HG02885 (cell line): ENCODE results near the gene THTPA.
A peak's percentile ranks its signal among the peaks of the same experiment; 100 is the strongest.
"Not testable (repeated sequence)": the region's sequence is repeated elsewhere in the genome, so short reads cannot be mapped to it uniquely, and the experiment has no call there.

Source experiments
- ATAC-seq: cut with Tn5 transposase; IDR thresholded peaks from one replicate; pipeline ENCODE4 v1.9.1; 2021; ENCODE audit warnings: mild to moderate bottlenecking; ENCODE audit not compliant: unreplicated experiment, poor library complexity

Gene THTPA

GRCh38 chr14:23580152-23580926 lies 24.3 kb downstream of the THTPA start:
- ATAC-seq, result no peak

GRCh38 chr14:23580948-23581281 lies 24.8 kb downstream of the THTPA start:
- no peak for ATAC-seq

DNA sequence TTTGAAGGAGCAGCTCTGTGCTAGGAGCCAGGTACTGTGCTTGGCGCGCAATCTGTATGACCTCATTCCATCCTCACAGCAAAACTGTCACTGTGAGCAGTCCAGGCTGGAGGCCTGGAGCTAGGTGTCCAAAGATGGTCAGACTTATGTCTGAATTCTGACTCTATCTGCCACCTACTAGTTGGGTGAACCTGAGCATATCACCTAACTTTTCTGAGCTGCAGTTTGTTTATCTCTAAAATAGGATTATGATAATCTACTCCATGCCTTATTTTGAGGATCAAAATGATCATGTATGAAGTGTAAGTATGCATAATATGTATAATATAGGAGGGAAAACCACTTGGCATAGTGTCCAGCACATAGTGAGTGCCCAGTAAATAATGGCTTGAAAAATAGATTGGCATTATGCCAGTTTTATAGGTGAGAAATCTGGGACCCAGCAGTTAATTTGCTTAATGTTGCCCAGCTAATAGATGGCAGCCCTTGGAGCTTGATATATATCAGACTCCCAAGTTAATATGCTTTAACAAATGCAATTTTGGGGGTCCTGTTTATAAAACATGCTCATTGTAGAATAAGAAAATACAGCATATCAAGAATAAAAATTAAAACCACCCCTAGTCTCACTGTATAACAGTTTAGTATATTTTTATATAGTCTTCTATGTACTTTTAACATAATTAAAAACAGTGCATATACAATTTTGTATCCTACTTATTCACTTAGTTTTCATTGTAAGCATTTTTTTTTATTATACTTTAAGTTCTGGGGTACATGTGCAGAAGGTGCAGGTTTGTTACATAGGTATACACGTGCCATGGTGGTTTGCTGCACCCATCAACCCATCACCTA lies 27.1 kb downstream of the THTPA start:
- no peak for ATAC-seq

- not testable (repeated sequence) for ATAC-seq
Measured at GRCh38 chr14:23583761-23584526, 27.9 kb downstream of the THTPA start.

DNA sequence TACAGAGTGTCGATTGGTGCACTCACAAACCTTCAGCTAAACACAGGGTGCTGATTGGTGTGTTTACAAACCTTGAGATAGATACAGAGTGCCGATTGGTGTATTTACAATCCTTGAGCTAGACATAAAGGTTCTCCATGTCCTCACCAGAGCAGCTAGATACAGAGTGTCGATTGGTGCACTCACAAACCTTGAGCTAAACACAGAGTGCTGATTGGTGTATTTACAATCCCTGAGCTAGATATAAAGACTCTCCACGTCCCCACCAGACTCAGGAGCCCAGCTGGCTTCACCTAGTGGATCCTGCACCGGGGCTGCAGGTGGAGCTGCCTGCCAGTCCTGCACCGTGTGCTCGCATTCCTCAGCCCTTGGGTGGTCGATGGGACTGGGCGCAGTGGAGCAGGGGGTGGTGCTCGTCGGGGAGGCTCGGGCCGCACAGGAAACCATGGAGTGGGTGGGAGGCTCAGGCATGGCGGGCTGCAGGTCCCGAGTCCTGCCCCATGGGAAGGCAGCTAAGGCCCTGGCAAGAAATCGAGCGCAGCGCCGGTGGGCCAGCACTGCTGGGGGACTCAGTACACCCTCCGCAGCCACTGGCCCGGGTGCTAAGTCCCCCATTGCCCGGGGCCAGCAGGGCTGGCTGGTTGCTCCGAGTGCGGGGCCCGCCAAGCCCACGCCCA lies 28.6 kb downstream of the THTPA start:
- ATAC-seq, result not testable (repeated sequence)

DNA sequence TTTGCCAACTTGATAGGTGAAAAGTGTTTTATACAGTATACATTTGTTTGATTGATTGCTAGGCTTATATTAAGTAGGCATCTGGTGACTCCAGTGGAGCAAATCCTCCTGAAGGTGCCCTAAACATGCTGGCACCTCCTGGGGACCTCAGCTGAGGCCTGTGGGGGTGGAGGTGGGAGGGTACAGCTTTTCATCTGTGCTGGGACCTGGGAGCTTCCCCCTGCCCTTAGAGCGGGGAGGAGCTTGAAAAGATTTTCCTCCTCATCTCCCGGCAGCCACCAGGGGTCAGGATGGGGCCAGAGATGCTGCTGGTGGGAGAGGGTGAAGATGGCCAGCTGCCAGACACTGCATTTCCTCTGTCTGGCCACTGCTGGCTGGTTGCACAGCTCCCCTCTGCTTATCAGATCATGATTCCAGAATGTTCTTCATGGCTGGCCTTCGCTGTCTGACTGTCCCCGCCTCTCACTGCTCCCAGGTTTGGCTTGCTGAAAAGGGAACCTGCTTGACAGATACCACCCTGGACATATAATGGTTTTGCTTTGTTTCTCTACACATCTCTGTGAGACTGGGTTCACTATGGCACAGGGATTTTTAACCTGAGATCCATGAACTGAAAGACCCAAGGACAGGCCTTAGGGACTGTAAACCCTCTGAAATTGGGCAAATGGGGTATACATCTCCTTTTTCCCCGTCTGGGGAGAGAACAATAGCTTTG lies 33.0 kb downstream of the THTPA start:
- ATAC-seq, result peak; percentile 96

GRCh38 chr14:23589606-23590005 lies 33.5 kb downstream of the THTPA start:
- ATAC-seq, result no peak

DNA sequence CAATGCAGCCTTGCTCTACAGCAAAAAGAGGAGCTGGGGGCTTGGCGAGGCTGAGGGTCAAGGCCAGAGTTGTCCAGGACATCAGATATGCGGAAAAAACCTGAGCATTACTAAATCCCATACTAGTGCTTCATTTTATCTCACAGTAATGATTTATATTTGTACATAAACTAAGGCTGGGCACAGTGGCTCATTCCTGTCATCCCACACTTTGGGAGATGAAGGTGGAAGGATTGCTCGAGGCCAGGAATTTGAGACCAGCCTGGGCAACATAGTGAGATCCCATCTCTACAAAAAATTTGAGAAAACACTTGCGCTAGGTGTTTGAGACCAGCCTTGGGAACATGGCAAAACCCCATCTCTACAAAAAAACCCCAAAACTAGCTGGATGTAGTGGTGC lies 34.1 kb downstream of the THTPA start:
- ATAC-seq, result no peak

DNA sequence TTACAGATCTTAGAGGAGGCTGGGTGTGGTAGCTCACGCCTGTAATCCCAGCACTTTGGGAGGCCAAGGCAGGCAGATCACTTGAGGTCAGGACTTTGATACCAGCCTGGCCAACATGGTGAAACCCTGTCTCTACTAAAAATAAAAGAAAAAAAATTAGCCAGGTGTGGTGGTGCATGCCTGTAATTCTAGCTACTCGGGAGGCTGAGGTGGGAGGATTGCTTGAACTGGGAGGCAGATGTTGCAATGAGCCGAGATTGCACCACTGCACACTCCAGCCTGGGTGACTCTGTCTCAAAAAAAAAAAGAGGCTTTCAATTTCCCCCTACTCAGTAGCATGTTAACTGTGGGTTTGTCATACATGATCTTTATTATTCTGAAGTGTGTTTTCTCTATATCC lies 38.1 kb downstream of the THTPA start:
- ATAC-seq, result not testable (repeated sequence)

DNA sequence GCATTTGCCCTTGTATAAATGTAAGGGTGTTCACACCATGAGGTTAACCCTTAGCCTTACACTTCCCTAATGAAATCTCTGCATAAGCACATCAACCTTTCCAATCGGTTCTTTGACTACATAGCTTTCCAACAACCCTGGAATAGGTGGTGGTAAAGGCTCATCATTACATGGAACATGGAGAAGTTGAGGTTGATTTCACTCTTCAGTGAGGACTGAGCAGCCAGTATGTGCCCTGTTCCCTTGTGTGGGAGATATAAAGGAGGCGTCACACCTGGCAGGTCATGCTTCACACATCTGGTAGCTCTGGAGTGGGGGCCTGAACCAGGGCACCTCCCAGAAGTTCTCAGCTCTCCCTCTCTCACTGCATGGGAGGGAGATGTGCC lies 44.2 kb downstream of the THTPA start:
- ATAC-seq, result no peak

GRCh38 chr14:23600806-23601205 lies 44.7 kb downstream of the THTPA start:
- no peak for ATAC-seq

DNA sequence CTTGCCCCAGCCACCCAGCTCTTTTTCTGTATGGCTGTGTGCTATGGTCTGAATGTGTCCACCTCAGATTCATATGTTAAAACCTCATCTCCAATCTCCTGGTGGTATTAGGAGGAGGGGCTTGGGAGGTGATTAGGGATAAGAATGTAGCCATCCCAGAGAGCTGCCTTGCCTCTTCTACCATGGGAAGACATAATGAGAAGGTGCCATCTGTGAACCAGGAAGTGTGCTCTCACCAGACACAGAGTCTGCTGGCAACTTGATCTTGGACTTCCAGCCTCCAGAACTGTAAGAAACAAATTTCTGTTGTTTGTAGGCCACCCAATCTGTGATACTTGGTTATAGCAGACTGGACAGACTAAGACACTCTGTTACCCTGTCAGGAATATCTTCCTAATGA lies 45.4 kb downstream of the THTPA start:
- ATAC-seq, result no peak

- ATAC-seq, result no peak
Measured at GRCh38 chr14:23601845-23602180, 45.7 kb downstream of the THTPA start.

DNA sequence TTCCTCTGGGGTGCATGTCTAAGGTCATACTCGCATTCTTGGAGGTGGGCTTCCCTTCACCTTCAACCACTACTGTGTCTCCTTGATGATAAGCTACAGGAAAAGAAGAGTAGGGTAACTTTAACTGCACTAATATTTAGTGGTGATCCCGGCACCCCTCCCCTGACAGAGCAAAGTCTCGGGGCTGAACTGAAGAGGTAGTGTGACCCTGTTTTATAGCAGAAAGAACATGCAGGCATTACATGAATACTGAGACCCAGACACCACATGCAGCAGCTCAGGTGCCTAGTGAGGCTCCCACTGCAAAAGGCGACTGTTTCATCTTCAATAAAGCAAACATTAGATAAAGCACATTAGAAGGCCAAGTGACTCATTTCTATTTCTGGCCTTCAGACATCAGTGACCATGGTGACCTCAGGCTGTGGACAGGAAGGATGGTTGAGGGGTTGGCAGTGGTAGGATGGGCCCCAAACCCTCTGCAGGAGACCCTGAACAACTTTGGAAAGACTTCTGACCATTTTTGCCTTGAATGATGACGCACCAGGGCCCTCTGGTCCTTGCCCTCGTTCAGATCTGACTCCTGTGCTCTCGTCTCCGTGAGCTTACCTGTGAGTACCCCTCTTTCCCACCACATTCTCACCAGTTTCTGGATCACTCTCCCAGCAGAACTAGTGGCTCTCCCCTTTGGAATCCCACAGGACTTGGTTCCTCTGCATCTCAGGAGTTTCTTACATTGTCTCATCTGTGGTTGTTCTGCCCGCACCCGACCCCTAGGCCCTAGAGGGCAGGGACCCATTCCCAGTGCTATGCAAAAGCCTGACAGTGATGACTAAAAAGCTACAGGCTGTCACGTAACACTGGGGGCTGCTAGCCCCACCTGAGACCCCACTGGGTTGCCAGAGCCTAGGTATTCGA lies 46.4 kb downstream of the THTPA start:
- no peak for ATAC-seq

GRCh38 chr14:23603103-23603502 lies 47.0 kb downstream of the THTPA start:
- ATAC-seq, result no peak

GRCh38 chr14:23604148-23604547 lies 48.1 kb downstream of the THTPA start:
- ATAC-seq, result no peak

DNA sequence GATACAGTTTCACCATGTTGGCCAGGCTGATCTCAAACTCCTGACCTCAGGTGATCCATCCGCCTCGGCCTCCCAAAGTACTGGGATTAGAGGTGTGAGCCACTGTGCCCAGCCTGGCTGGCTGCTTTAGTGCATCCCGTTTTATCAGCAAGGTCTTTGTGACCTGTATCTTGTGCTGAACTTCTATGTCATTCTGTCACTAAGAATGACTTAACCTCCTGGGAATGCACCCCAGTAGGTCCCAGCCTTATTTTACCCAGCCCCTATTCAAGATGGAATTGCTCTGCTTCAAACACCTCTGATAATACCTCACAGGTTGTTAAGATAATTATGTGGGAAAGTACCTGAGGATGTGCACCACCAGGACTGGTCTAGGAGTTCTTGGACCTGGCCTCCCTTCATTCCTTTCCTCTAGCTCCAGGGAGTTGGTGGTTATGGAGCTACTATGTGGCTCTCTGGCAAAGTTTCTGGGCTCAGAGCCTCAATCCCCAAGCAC lies 48.7 kb downstream of the THTPA start:
- no peak for ATAC-seq

GRCh38 chr14:23605931-23606585 lies 50.0 kb downstream of the THTPA start:
- peak; percentile 87 for ATAC-seq
